Activated CD4-positive, alpha-beta T cell treated with anti-CD3 and anti-CD28 coated beads for 48 hours (primary cell): Measurements from ENCODE around the gene CST4.
"Not testable (repeated sequence)": the region's sequence is repeated elsewhere in the genome, so short reads cannot be mapped to it uniquely, and the experiment has no call there.

Source experiments
- DNase-seq: peaks from one replicate; pipeline ENCODE4 v3.0.0-alpha.2; 2020

CST4 gene

DNA sequence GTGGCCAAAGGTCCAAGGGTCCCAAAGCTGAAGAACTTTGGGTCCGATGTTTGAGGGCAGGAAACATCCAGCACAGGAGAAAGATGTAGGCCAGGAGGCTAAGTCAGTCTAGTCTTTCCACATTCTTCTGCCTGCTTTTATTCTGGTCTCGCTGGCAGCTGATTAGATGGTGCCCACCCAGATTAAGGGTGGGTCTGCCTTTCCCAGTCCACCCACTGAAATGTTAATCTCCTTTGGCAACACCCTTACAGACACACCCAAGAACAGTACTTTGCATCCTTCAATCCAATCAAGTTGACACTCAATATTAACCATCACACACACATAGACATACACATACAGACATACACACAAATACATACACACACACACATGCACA lies 29.2 kb downstream of the CST4 start:
- not testable (repeated sequence) for DNase-seq

DNA sequence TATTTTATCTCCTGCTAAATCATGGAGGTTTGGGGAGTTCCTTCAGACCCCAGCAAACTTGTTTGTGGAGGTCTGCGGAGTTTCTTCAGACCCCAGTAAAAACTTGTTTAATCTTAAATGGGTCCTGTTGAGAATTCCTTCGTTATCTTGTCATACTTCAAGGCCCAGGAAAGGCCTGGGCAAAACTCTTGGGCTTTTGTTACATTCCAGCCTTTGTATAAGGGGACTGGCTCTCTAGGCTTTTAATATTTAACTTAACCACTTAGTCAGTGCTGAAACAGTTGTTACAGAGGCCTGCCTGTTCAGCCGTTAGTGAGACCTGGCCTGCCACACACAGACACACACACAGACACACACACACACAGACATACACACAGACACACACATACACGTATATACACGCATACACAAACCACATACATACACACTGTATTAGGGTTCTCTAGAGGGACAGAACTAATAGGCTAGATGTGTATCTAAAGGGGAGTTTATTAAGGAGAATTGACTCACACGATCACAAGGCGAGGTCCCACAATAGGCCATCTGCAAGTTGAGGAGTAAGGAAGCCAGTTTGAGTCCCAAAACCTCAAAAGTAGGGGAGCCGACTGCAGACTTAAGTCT lies 29.7 kb downstream of the CST4 start:
- DNase-seq = no peak

DNA sequence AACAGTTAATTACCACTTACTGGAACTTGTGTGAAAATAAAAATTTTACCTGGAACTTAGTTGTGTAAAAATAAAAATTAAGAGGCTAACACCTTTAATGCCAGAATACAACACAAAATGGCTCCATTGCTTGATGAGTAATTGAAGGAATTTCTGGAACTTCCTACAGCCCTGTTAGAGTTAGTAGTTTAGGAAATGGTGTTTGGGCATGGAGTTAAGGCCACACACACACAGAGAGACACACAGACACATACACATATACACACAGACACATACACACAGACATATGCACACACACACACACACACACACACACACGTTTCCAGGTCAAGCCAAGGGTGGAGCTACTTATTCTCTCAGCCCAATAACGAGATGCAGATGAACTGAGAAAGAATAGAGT lies 30.5 kb downstream of the CST4 start:
- no peak for DNase-seq

DNA sequence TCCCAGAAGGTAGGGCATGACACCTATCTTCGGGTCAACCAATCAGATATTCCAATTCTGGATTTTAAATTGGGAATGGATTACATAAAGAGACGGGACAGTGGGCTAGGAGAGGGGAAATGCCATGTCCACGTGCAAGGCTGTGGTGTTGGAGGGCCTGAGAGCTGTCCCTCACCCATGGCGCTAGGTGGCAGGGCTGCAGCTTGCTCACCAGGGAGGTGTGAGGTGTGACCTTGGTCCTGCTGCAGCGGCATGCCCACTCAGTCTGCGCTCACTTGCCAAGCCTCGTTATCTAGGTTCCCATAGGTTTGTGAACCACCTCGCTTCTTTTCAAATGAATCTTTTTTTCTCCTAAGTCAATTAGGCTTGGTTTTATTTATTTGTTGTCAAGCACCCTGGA lies 31.6 kb downstream of the CST4 start:
- no peak for DNase-seq

DNA sequence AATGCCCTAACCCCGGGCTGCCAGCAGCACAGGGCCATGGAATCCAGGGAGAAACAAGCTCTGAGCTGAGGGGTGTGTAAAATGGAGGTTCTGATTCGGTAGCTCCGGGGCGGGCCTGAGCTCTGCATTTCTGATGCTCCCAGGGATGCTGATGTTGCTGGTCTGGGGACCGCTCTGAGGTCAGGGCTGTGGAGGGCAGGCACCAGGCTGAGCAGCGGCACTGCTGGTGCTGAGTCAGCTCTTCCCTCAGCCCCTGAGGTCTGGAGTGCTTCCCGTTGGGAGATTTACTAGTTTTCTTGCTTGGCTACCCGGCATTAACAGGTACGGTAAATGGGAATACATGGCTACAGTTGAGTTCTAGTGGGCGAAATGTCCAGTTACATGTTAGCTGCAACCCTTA lies 32.5 kb downstream of the CST4 start:
- no peak for DNase-seq

DNA sequence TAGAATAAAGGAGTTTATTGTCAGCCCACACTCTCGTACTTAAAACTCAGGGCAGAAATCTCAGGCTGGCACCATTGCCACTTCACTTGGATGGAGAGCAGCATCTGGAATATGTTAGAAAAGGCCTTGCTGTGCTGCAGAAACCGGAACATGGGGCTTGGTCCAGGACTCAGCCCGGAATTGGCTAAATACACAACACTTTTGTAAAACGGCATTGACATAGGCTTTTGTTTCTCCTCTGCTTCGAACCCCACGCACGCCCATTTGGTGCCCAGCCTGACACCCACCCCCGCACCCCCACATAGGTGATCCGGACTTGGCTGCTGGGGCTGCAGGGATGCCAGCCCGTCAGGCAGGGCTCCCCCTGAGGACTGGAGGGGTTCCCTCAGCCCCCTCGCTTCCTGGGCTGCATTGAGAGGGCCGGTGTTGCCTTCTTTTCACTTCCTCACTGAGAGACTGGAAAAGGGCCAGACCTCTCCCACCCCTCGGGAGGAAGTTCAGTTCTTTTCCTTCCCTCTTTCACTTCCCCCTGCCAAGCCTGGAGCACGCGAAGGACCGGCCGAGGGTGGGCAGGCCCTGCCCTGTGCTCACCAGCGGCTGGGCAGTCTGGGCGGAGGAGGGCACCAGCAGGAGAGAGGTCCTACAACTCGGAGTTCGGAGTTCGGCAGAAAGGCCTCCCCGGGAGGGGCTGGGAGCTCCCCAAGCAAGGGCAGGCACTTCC lies 33.2 kb downstream of the CST4 start:
- DNase-seq = no peak

DNA sequence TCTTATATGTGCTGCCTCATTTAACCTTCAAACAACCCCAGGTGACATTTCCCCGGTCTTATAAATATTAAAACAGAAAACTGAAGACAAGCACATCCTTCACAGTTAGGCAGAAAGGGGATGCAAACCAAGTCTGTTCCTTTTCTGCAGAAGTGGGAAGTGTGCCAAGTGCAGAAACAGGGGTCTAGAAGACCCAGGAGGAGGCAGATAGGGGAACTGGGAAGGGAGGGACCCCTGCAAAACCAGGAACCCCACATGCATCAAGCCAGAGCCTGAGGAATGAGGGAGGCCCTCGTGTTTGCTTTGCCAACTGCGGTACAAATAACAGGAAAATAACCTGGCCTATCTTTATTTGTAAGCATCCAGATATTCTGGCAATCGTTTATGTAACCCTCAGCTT lies 34.1 kb downstream of the CST4 start:
- no peak for DNase-seq

DNA sequence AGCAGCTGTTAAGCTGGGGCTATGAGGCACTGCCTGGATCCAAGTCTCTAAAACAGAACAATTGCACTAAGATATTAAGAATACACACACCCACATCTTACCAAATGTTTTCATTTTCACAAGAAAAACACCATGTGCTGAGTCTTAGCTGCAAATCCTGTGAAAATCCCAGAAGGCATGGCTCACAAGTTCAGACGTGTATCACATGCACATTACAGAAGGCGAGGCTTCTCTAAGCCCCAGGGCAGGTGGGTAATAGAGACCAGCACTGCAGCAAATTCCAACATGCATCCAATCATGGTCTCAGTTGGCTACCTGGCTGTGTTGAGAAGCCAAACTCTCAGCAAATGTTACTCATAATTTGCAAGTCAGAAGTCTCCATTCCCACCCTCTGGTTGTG lies 34.8 kb downstream of the CST4 start:
- DNase-seq = no peak

DNA sequence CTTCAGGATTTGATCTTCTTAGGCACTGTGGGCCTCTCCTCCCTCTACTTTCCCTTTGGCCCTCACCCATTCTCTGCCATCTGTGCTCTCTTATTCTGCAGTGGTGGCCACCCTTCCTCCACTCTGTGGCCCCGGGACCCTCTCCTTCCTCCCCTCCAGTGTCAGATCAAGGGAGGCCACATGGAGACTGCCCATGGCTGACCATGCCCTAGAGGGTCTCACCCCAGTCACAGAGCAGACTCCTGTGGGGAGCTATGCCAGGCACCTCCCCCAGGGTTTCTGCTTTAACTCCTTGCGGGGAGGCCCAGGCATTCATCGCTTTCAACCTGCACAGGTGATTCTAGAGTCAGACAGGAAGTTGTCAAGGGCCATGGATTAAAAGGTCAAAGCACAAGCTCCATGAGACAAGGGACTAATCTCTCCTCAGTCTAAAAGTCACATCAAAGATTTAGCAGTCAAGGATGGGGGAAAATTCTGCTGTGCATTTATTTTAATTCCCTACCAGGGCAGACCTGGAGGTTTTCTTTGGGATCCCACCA lies 35.4 kb downstream of the CST4 start:
- DNase-seq = no peak

DNA sequence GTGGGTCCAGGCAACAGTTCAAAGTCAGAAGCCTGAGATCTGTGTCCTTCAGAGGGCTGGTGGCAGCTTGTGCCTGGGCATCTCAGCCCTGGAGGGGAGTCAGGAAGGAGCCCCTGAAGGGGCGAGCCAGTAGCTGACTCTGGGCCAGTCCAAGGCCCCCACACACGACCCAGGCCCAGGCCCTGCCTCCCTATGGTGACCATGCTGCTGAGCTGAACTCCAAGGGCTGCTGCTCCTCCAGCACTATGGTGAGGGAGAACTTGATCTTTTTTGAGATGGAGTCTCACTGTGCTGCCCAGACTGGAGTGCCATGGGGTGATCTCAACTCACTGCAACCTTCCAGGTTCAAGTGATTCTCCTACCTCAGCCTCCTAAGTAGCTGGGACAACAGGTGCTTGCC lies 35.9 kb downstream of the CST4 start:
- DNase-seq = no peak

DNA sequence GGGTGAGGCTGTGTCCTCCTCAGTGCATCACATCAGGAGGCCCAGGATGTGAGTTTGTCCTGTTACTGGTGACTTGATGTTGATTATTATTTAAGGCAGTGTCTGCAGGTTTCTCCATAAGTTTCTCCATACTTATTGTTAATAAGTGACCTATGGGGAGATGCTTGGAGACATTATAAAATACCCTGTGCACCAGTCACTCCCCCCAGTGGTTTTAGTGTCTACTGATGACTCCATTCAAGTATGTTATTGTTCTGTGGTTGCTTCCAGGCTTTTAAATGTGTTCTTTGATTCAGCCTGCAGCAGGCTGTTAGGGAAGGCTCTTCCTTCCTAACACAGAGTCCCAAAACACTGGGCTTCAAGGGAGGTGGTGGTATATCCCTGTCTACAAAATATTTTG lies 36.5 kb downstream of the CST4 start:
- DNase-seq = no peak

DNA sequence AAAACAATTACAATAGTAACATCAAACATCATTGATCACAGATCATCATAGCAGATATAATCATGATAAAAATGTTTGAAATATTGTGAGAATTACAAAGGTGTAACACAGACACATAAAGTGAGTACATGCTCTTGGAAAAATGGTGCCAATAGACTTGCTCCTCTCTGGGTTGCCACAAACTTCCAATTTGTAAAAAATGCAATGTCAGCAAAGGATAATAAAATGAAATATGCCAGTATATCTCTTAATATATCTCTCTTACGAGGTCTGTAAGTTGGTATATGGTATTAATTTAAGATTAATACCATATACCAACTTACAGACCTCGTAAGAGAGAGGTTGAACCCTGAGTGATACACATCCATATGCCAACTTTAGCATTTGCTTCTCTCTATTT lies 37.7 kb downstream of the CST4 start:
- DNase-seq = no peak

DNA sequence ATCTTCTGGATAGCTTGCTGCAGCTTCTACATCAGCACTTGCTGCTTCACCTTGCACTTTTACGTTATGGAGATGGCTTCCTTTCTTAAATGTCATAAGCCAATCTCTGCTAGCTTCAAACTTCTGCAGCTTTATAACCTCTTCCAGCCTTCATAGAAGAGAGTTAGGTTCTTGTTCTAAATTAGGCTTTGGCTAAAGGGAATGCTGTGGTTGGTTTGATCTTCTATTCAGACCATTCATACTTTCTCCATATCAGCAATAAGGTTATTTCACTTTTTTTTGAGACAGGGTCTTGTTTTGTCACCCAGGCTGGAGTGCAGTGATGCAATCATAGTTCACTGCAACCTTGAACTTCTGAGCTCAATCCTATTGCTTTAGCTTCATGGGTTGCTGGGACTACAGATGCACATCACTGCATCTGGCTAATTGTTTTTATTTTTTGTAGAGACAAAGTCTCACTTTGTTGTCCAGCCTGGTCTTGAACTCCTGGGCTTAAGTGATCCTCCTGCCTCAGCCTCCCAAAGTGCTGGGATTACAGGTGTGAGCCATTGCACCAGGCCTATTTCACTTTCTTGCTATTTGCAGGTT lies 38.9 kb downstream of the CST4 start:
- no peak for DNase-seq

DNA sequence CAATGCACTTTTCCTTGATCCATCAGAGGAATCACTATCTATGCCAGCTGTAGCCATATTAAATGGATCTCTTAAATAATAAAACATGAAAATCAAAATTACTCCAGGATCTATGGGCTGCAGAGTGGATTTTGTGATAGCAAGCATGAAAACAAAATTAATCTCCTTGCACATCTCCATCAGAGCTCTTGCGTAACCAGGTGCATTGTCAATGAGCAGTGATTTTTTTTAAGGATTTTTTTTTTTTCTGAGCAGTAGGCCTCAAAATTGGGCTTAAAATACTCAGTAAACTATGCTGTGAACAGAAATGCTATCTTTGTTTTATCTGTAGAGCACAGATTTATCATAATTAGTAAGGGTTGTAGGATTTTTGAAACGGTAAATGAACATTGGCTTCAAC lies 39.6 kb downstream of the CST4 start:
- DNase-seq = no peak

DNA sequence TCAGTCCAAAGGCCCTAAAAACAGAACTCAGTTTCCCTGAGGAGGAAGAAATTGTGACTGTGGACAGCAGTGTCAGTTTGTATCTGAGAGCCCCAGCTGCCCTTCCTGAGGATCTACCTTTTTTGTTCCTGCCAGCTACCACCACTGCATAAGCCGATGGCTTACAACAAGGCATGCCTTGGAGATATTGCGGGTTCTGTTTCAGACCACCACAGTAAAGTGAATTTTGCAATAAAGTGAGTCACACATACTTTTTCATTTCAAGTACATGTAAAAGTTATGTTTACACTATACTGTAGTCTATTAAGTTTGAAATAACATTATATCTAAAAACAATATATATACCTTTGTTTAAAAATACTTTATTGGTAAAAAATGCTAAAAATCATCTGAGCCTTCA lies 41.5 kb downstream of the CST4 start:
- DNase-seq = no peak

DNA sequence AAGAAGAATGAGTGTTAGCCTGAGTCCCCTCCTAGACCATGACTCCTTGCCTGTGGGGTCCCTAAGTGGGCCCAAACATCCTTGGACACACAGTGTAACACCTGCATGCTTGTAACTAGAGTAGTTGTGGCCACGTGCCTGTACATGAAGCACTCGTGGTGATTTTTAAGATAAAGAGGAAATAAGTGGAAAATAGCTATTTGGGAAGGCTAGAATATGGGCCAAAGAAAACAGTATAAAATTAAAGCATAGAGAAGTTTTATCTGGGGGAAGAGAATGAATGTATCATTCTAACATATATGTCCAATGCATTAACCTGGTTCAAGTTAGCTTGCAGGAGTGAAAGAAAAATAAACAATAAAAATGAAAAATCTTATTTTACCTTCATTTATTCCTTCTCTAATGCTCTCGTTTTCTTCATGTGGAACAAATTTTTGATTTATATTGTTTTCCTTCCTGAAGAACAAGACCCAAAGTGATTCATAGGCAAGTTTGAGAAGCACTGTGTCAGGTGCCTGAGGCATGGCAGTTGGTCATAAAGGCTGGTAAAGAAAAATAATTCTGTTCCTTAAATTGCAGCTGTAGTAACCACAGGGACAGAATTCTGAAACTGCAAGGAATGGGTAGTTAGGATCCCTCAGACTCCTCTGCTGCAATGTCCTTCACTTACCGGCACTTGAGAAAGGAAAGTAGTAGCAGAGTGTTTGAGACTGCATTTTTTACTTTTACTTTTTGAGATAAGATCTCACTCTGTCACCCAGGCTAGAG lies 42.5 kb downstream of the CST4 start:
- no peak for DNase-seq

DNA sequence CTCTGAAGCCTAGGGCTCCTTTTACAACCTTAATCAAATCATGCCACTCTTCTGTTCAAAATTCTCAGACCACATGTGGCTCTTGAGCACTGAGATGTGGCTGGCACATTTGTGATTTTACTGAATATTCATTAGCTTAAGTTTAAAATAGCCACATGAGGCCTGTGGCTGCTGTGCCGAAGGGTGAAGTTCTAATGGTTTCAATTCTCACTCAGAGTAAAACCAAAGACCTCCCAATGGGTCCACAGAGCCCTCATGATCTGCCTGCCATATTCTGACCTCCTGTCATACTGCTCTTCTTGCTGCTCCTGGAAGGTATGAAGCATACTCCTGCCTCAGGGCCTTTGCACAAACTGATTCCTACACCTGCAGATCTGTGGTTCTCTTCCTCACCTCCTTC lies 43.3 kb downstream of the CST4 start:
- DNase-seq = no peak

DNA sequence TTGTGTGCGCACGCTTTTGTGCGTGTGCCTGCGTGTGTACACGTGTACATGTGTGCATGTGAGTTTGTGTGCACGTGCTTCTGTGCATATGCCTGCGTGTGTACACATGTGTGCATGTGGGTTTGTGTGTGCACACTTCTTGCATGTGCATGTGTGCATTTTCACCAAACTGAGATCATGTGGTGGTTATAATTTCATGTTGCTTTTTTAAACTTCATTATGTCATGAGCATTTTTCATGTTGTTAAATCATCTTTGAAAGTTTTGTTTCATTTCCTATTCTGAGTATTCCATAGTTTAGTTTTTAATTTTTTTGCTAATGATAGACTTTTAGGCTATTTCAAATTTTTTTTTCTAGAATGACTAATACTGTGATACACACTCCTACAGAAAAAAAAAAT lies 44.7 kb downstream of the CST4 start:
- no peak for DNase-seq

DNA sequence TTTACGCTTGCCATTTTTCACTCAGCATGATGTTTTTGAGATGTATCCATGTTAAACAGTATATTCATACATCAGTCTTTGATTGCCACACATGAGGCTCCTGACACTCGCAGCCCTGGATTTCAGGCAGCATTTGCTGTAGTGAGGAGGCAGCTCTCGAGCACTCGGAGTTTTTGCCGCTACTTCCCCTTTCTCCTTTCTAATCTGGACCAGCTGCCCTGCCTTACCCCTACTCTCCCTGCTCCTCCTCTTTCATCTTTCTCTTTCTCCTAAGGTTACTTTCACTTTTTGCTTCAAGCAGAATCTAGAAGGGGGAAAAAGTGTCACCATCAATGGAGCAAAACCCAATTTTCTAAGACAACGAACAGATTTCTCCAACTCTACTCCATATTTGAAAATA lies 45.2 kb downstream of the CST4 start:
- no peak for DNase-seq

DNA sequence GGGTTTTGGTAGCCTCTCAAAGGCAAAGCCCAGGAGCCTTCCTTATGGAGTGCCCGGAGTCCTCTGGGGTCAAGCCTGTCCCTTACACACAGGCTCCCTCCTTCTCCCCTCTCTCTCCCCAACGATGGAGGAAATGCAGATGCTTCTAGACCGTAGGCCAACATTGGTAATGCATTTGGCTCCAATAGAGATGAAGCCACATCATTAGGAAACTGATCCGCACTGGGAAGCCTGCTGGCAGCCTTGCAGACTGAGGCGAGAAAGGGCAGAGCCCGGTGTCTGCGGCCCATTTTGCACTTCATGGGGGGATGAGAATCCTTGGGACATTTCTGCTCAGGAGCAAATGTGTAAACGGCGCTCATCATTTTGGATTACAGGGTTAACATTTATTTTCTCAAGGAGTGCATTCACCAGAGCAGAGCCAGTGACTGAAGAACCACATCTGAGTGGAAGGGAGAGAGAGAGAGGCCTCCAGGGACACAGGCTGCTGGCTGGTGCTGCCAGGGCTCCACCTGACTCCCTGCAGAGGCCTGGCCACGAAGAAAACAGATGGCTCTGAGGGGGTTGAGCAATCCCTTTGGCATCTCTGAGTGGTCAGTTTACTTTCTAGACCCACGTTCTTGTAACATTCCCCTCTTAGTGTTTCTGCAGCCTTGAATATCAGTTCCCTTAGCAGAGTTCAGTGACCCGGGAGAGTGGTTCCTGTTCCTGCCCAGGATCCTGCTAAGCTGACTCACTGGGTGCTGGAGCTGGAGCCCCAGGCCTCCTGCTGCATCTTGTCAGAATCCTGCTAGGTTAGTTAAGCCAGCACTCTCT lies 46.7 kb downstream of the CST4 start:
- no peak for DNase-seq

DNA sequence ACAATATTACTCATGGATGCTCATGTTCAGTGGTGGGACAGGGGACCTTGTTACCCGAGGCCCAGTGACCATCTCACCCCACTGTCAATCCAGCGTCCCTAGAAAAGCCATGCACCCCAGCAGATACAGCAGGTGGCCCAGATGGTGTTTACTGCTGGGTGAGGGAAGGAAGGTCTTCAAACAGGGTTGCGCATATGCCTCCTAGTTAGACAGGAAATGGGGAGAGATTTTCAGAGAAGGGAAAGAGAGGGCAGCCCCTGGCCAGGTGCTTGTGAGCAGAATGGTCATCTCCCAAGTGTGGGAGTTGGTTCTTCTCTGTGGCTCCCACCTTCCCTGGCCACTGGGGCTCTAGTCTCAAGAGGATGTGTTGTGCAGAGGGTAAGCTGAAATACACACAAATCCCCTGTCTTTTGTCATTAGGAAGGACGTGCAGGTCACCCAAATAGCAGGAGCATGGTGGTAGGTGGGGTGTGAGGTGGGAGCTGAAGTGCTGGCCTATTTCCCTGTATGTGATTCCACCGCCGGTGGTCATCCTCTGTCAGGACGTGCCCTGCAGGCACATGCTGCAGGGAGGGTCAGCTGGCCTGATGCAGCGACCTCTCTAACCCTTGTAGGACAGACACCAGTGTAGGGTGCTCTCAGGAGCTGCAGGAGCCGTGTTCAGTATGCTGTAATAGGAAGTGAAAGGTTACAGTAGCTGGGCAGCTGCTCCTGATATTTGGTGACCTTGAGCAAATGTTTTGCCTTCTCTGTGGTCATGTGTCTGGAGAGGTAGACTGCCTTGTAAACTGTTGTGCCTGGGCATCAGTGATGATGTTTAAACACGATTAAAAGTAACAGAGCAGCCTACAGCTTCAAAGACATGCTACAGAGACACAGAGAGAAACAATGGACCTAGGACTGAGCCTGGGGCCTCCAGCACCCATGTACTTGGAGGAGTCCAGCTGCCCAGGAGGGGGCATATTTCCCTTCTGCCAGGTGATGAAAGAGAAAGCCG lies 47.9 kb downstream of the CST4 start:
- DNase-seq = no peak
